A172 (cell line): ENCODE results near the gene WFDC11. TPM values are rescaled to one million over a fixed set of nuclear protein-coding genes. Genes with fewer than 3 reads are reported as not detected.
"Not testable (repeated sequence)": the region's sequence is repeated elsewhere in the genome, so short reads cannot be mapped to it uniquely, and the experiment has no call there.

Experiments
- DNase-seq: peaks from one replicate; pipeline ENCODE4 v3.0.0-alpha.2; 2015; ENCODE audit warnings: low spot score
- total RNA-seq: library from RNA; depleted of rRNA; stranded (reverse); fragments of >200 nt; shearing (Covaris generic); gene quantifications from 2 replicates; pipeline ENCODE4 v1.2.3, GENCODE V29; 2014; rRNA removed

The WFDC11 gene
- not detected in 2 replicates for total RNA-seq

DNA sequence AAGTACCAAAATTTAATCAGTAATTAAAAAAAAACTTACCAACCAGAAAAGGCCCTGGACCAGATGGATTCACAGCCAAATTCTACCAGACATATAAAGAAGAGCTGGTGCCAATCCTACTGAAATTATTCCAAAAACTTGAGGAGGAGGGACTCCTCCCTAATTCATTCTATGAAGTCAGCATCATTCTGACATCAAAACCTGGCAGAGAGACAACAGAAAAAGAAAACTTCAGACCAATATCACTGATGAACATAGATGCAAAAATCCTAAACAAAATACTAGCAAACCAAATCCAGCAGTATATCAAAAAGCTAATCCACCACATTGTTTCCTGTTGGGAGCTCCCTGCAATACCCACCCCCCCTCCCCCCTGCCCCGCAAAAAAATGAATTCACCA, at the start of gene WFDC11:
TSS of gene WFDC11 (minus strand) at position 101 of the 400 bp plus-strand sequence. CDS start 19,639 bp downstream, outside the sequence.
- no peak for DNase-seq

DNA sequence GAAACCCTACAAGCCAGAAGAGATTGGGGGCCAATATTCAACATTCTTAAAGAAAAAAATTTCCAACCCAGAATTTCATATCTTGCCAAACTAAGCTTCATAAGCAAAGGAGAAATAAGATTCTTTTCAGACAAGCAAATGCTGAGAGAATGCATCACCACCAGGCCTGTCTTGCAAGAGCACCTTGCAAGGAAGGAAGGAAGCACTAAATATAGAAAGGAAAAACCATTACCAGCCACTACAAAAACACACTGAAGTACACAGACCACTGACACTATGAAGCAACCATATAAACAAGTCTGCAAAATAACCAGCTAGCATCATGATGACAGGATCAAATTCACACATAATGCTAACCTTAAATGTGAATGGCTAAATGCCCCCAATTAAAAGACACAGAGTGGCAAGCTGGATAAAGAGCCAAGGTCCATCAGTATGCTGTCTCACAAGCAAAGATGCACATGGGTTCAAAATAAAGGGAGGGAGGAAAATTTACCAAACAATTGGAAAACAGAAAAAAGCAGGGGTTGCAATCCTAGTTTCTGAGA, 46.2 kb upstream of the WFDC11 start:
- DNase-seq: not testable (repeated sequence)

DNA sequence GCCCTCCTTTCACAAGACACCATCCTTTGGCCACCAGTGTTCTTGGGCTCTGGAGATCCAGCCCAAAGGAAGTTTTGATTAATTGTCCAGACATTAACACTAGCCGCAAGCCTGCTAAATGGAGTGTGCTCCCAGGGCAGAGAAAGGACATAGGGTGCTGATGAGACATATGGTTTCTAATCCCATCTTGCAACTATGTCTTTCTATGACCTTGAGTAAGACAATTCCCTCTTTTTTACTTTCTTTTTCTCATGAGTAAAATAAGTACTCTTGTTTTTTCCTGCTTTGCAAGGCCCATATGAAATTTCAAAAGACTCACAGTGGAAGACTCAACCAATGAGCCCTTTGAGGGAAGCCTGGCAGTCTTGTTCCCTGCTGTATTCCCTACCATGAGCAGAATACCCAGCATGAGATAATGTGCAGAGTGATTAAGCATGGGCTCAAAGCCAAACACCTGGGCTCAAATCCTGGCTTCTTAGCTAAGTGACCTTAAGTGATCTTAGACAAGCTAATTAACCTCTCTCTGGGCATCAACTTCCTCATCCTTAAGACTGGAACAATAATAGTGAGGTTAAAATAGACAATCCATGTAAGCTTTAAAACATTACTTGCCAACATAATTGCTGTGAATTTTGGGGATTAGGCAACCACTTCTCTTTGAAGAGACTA, 35.1 kb upstream of the WFDC11 start, which contains the start of gene WFDC10B:
TSS of gene WFDC10B (minus strand) at position 51 of the 669 bp plus-strand sequence. CDS start 19,027 bp downstream, outside the sequence.
- peak; percentile 61 for DNase-seq

DNA sequence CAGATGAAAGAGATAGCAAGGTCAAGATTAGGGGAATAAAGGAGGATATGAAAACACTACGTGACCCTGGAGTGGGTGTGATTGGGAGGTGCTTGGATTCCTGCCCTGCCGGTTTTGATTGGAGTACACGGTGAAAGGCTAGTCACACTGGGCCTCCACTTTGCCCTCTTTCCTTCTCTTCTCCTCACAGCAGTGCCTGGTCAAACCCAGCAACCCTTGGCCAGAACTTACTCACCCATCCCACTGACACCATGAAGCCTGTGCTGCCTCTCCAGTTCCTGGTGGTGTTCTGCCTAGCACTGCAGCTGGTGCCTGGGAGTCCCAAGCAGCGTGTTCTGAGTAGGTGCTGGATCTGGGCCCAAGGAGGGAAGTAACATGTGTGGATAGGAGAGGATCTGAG, 31.8 kb upstream of the WFDC11 start, which contains the start of gene WFDC13:
TSS of gene WFDC13 (plus strand) at position 166 of the 400 bp plus-strand sequence. CDS start at position 252, 86 bp downstream.
- DNase-seq: no peak

DNA sequence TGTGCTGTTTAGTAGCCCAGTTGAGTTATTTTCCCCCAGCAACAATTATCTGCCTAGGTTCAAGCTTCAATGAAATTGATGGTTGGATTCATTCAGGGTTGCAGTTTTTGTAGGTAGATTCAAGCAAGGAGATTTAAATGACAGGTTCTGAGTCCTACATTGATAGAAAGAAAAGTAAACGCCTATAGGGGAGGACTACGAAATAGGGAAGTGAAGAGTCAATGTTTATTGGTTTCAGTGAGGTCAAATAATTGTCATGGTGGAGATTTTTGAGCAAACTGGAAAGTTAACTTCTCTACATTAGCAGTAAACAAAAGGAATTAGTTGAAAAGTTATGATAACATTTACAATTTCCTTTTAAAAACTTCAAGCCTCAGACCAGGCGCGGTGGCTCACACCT, 31.1 kb upstream of the WFDC11 start:
- no peak for DNase-seq

DNA sequence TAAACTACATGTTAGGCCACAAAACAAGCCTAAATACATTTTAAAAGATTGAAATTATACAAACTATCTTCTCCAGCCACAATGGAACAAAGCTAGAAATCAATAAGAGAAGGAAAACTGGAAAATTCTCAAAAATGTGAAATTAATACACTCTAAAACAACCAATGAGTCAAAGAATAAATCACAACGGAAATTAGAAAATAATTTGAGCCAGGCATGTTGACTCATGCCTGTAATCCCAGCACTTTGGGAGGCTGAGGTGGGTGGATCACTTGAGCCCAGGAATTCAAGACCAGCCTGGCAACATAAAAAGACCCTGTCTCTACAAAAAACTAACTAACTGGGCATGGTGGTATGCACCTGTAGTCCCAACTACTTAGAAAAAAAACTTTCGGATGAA, 25.5 kb upstream of the WFDC11 start:
- no peak for DNase-seq

DNA sequence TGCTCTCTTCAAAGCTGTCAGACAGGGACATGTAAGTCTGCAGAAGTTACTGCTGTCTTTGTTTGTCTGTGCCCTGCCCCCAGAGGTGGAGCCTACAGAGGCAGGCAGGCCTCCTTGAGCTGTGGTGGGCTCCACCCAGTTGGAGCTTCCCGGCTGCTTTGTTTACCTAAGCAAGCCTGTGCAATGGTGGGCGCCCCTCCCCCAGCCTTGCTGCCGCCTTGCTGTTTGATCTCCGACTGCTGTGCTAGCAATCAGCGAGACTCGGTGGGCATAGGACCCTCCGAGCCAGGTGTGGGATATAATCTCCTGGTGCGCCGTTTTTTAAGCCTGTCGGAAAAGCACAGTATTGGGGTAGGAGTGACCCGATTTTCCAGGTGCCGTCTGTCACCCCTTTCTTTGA, 23.3 kb upstream of the WFDC11 start:
- not testable (repeated sequence) for DNase-seq

DNA sequence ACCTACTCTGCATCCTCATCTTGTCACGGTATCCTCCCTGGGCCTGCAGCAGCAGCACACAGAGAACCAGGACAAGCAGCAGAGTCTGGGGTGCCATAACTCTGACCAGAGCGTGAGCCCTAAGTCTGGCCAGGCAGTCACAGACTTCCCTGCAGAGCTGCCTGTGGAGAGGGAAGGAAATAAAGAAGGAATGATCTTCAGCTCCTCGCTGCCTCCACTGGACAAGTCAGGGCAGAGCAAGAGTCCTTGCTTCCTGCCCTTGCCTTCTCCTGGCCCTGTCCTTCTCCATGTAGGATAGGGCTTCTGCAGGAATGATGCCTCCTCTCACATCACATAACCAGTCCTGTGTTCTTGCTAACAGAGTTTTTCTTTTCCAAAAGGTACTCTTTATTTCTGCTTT, 15.9 kb upstream of the WFDC11 start:
- peak; percentile 5 for DNase-seq

DNA sequence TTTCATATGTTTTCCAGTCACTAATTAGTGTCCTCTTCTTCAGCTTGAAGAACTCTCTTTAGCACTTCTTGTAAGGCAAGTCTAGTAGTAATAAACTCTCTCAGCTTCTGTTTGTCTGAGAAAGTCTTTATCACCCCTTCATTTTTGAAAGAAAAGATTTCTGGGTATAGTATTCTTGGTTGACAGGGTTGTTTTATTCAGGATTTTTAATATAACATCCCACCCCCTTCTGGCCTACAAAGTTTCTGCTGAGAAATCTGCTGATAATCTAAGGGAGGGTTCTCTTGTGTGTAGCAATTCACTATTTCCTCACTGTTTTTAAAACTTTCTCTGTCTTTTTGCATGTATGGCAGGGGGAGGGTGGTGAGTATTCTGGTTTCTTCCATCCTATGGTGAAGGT, 9.6 kb upstream of the WFDC11 start:
- DNase-seq: no peak

DNA sequence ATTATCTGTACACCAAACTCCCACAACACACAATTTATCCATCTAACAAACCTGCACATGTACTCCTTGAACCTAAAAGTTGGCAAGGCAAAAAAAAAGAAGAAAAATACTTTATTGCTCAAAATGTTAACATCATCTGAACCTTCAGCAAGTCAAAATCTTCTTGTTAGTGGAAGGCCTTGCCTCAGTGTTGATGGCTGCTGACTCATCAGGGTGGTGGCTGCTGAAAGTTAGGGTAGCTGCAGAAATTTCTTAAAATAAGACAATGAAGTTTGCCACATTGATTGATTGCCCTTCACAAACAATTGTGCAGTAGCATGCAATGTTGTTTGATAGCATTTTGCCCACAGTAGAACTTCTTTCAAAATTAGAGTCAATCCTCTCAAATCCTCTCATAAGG, 2.7 kb upstream of the WFDC11 start:
- DNase-seq: no peak

DNA sequence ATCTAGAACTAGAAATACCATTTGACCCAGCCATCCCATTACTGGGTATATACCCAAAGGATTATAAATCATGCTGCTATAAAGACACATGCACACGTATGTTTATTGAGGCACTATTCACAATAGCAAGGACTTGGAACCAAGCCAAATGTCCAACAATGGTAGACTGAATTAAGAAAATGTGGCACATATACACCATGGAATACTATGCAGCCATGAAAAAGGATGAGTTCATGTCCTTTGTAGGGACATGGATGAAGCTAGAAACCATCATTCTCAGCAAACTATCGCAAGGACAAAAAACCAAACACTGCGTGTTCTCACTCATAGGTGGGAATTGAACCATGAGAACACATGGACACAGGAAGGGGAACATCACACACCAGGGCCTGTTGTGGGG, 13.0 kb downstream of the WFDC11 start:
- DNase-seq: not testable (repeated sequence)

DNA sequence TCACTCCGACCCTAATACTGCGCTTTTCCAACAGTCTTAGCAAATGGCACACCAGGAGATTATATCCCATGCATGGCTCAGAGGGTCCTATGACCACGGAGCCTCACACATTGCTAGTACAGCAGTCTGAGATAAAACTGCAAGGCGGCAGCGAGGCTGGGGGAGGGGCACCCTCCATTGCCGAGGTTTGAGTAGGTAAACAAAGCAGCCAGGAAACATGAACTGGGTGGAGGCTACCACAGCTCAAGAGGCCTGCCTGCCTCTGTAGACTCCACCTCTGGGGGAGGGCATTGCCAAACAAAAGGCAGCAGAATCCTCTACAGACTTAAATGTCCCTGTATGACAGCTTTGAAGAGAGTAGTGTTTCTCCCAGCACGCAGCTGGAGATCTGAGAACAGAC, 18.3 kb downstream of the WFDC11 start:
- not testable (repeated sequence) for DNase-seq

DNA sequence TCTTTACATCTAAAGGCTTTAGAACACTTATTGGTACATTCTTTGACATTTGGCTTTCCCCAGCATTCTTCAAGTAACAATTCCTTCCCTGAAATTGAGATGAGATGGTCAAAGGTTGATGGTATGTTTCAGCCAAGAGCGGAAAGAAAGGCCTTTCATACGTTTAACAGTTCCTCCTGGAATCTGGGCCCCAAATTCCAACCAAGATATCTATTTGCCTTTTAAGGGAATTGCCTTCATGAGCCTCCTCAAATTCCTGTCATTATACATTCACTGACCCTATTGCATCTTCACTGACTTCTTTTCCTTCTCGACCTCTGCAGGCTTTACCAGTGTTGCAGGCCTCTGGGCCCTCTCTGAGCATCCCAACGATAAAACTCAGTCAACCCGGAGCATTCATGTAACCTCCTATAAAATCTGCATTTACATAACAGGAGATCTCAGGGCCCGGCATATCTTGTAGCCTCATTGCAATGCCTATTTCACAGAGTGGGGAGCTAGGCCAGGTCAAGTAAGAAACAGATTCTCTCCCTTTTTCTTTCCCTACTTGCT, 20.7 kb downstream of the WFDC11 start:
- no peak for DNase-seq

DNA sequence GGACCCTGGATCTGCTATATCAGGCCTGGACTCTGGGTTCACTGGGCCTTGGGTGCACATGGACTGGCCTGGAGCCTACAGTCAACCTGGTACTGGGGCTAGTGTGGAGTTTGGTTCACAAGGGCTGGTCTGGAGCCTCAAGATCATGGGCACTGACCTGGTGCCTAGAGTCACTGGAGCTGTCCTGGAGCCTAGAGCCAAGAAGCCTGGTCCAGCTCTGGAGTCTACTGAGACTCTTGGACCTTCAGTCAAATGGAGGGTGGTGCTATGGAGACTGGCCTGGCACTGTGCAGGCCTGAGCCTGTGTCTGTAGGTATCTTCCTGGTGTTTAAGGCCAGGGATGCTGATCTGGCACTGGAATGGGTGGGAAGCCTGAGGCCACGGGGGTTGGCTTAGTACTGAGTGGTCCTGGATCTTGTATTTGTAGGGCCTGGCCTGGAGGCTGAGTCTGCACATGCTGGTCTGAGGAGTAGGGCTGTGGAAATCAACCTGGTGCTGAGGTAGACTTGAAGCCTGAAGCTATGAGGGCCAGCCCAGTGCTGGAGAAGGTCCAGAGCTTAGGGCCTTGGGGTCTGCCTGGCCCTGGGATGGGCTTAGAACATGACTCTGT, 22.5 kb downstream of the WFDC11 start:
- DNase-seq: no peak

DNA sequence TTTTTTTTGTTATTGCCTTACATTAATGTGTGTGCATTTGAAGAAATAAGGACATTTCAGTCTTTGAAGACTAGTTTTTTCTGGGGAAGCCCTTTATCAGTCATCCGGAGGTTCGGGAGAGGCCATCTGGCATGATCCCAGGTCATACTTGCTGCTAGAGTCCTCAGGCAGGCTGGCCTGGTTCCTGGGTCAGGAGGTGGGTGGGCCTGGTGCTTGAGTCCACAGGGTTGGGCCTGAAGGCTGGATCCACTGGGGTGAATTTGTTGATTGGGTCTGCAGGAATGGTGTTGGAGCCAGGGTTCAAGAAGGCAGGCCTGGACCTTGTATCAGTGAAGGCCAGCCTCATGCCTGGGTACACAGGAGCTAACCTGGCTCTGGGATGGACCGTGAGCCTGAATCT, 23.2 kb downstream of the WFDC11 start:
- no peak for DNase-seq

DNA sequence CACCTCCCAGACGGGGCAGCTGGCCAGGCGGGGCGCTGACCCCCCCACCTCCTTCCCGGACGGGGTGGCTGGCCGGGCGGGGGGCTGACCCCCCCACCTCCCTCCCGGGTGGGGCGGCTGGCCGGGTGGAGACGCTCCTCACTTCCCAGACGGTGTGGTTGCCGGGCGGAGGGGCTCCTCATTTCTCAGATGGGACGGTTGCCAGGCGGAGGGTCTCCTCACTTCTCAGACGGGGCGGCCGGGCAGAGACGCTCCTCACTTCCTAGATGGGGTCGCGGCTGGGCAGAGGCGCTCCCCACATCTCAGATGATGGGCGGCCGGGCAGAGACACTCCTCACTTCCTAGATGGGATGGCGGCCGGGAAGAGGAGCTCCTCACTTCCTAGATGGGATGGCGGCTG, 24.2 kb downstream of the WFDC11 start:
- not testable (repeated sequence) for DNase-seq

DNA sequence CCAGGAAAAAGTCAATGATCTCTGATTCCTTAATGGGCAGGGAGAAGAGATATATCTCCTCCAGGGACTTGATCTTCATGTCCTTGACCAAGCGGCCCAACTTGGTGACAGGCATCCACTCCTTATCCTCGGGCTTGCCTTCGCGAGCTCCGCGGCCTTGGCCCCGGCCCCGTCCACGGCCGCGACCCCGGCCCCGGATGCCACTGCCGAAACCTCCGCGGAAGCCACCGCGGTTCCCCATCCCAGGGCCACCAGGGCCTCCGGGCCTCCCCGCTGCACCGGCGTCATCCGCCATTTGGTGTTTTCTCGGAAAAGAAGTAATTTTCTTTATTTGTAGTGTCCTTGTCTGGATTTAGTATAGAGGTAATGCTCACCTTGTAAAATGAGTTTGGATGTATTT, 29.0 kb downstream of the WFDC11 start:
- DNase-seq: not testable (repeated sequence)

DNA sequence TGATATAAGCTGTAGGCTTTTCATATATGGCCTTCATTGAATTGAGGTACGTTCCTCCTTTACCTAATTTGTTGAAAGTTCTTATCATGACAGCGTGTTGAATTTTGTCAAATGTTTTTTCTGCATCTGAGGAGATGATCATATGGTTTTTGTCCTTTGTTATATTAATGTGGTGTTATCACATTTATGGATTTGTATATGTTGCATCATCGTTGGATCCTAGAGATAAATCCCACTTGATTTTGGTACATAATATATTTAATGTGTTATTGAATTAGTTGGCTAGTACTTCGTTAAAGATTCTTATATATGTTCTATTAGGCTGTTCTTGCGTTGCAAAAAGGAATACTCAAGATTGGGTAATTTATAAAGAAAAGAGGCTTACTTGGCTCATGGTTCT, 30.4 kb downstream of the WFDC11 start:
- no peak for DNase-seq

DNA sequence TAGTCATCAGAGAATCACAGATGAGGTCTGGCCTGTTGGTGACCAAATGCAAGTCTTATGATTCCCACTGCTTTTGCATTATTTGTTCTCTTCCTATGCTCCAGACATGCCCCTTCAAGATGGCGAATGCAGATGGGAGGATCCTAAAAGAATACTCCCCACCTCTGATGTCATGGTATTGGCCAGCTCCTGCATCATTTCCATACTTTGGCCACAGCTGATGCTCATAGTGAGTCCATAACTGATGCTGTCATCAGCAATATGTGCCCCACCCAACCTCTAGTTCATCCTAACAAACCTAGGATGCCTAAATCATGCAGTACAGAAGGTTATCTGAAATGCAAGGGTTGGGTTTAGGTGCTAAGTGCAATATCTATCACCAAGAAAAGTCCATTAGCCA, 33.5 kb downstream of the WFDC11 start:
- no peak for DNase-seq

DNA sequence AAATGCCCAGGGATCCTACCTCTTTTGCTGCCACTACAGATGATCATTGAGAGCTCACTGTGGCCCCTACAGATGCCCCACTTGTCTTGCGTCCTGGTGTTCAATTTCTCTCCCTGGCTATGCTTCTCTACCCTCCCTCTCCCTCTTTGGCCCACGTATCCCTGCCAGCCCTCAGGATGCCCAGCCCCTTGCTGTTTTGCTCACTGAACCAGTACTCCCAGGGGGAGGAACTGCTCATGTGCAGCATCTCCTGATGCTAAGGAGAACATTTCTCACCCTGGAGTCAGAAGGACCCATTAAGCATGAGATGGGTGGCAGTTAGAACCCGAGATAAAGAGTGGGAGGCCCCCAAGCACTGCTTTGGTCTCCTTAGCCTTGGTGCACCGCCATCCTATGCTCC, 38.9 kb downstream of the WFDC11 start, which contains the start of gene WFDC9:
TSS of gene WFDC9 (minus strand) at position 101 of the 400 bp plus-strand sequence. CDS start 21,103 bp downstream, outside the sequence.
- DNase-seq: no peak

DNA sequence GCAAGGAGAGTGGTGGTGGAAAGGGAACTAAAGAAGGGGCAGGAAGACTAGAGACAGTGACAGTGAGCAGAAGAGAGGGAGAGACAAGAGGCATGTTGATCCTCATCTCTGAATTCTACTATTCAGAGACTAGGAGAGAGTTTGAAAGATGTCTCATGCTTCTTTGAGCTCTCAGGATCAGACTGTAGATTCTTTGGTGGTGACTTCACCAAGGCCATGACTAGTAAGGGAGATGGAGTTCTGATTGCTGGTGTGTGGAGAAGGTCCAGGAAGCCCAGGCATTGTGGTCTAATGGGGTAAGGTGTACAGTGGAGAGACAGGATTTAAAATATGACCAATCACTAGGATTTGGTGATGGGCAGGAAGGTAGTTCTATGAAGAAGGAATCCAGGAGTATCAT, 39.7 kb downstream of the WFDC11 start:
- no peak for DNase-seq

DNA sequence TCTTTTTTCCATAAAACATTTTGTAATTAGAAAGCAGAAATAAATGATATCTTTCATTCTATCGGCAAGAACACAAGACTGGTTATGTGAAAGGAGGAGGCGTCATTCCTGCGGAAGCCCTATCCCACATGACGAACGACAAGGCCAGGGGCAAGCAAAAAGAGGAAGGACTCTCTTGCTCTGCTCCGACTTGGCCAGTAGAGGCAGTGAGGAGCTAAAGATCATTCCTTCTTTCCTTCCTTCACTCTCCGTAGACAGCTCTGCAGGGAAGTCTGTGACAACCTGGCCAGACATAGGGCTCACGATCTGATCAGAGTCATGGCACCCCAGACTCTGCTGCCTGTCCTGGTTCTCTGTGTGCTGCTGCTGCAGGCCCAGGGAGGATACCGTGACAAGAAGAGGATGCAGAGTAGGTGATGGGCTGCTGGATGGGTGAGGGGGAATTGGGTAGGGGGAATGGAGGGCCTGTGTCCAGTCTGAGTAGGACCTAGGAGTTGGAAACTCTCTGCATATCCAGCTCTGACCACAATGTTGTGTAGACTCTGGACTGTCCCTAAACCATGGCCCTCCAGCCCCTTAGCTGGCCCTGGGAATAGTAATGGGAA, 40.4 kb downstream of the WFDC11 start, which contains the start of gene WFDC10A:
TSS of gene WFDC10A (plus strand) at position 244 of the 605 bp plus-strand sequence. CDS start at position 319, 75 bp downstream.
- DNase-seq: peak; percentile 73
